Neural cell (in vitro differentiated cells): Measurements from ENCODE around the gene EIF4A2. TPM values are rescaled to one million over a fixed set of nuclear protein-coding genes. Genes with fewer than 3 reads are reported as not detected.

Experiments
- H2AFZ ChIP-seq: fragments of 200-600, 300-800 bp; sonication (generic), shearing (Covaris generic); 2 replicates; pipeline ENCODE4 v1.6.0; 2014; ENCODE audit warnings: low read depth, mild to moderate bottlenecking, antibody characterized with exemption, low read length, moderate library complexity
- H3F3A ChIP-seq: fragments of 200-600 bp; shearing (Covaris generic); 2 replicates; pipeline ENCODE4 v1.6.1; 2016; ENCODE audit warnings: mild to moderate bottlenecking, moderate library complexity, mixed read lengths, antibody characterized with exemption, low read length; ENCODE audit not compliant: insufficient read depth, poor library complexity, severe bottlenecking
- H3K27ac ChIP-seq: fragments of 200-600, 300-800 bp; sonication (generic), shearing (Covaris generic); 2 replicates; pipeline ENCODE4 v1.5.1; 2014; ENCODE audit warnings: mild to moderate bottlenecking, low read length, moderate library complexity
- H3K27me3 ChIP-seq: fragments of 300-800, 200-600 bp; sonication (generic), shearing (Covaris generic); 2 replicates; pipeline ENCODE4 v1.6.0; 2014; ENCODE audit warnings: mild to moderate bottlenecking, low read depth, low read length, moderate library complexity; ENCODE audit not compliant: insufficient read depth
- H3K36me3 ChIP-seq: fragments of 300-800, 200-600 bp; sonication (generic), shearing (Covaris generic); 2 replicates; pipeline ENCODE4 v1.5.1; 2014; ENCODE audit warnings: mild to moderate bottlenecking, antibody characterized with exemption, low read length, moderate library complexity; ENCODE audit not compliant: insufficient read depth
- H3K4me2 ChIP-seq: fragments of 300-800, 200-600 bp; sonication (generic), shearing (Covaris generic); 2 replicates; pipeline ENCODE4 v1.6.0; 2014; ENCODE audit warnings: mild to moderate bottlenecking, low read length
- H3K4me3 ChIP-seq: fragments of 300-800, 200-600 bp; sonication (generic), shearing (Covaris generic); 2 replicates; pipeline ENCODE4 v1.5.1; 2014; ENCODE audit warnings: mild to moderate bottlenecking, low read length, moderate library complexity
- H3K79me2 ChIP-seq: fragments of 200-600 bp; shearing (Covaris generic); replicated peaks from 2 replicates; pipeline ENCODE4 v1.6.0; 2014; ENCODE audit warnings: mild to moderate bottlenecking, low read length, moderate library complexity; ENCODE audit not compliant: insufficient read depth
- H3K9ac ChIP-seq: fragments of 300-800, 200-600 bp; sonication (generic), shearing (Covaris generic); 2 replicates; pipeline ENCODE4 v1.6.1; 2016; ENCODE audit warnings: mild to moderate bottlenecking, low read length, mixed read lengths
- H3K9me2 ChIP-seq: fragments of 200-600 bp; shearing (Covaris generic); 2 replicates; pipeline ENCODE4 v1.6.1; 2016; ENCODE audit warnings: mild to moderate bottlenecking, low read length, mixed read lengths; ENCODE audit not compliant: insufficient read depth
- H3K9me3 ChIP-seq: fragments of 200-600, 300-800 bp; sonication (generic), shearing (Covaris generic); 2 replicates; pipeline ENCODE4 v1.6.1; 2016; ENCODE audit warnings: mild to moderate bottlenecking, mixed run types, low read length, moderate library complexity, mixed read lengths
- H4K20me1 ChIP-seq: fragments of 200-600 bp; shearing (Covaris generic); 2 replicates; pipeline ENCODE4 v1.6.1; 2016; ENCODE audit warnings: mild to moderate bottlenecking, mixed run types; ENCODE audit not compliant: insufficient read depth
- CTCF ChIP-seq: fragments of 450-650 bp; IDR thresholded peaks from 2 replicates; pipeline ENCODE4 v1.5.1; 2014; ENCODE audit warnings: antibody characterized with exemption, mild to moderate bottlenecking, moderate library complexity; ENCODE audit not compliant: poor library complexity, severe bottlenecking
- EP300 ChIP-seq: fragments of 450-650 bp; conservative IDR thresholded peaks from 2 replicates; pipeline ENCODE4 v1.6.1; 2014; ENCODE audit warnings: antibody characterized with exemption, mild to moderate bottlenecking, moderate library complexity; ENCODE audit not compliant: poor library complexity, severe bottlenecking
- EZH2 ChIP-seq: fragments of 200-600, 300-800 bp; shearing (Covaris generic), sonication (generic); IDR thresholded peaks from 2 replicates; pipeline ENCODE4 v1.6.1; 2014; ENCODE audit warnings: antibody characterized with exemption, low read length, borderline replicate concordance, mild to moderate bottlenecking; ENCODE audit not compliant: insufficient read depth, poor library complexity, severe bottlenecking
- MXI1 ChIP-seq: fragments of 450-650 bp; conservative IDR thresholded peaks from 2 replicates; pipeline ENCODE4 v1.6.1; 2014; ENCODE audit warnings: antibody characterized with exemption, mild to moderate bottlenecking; ENCODE audit not compliant: poor library complexity, severe bottlenecking
- POLR2AphosphoS5 ChIP-seq: IDR thresholded peaks from 2 replicates; pipeline ENCODE4 v1.6.1; 2012
- RAD21 ChIP-seq: fragments of 450-650 bp; conservative IDR thresholded peaks from 2 replicates; pipeline ENCODE4 v1.6.1; 2014; ENCODE audit warnings: antibody characterized with exemption, mild to moderate bottlenecking, moderate library complexity
- REST ChIP-seq: IDR thresholded peaks from 2 replicates; pipeline ENCODE4 v1.6.1; 2012; ENCODE audit warnings: borderline replicate concordance
- SMC3 ChIP-seq: fragments of 450-650 bp; conservative IDR thresholded peaks from 2 replicates; pipeline ENCODE4 v1.6.1; 2014; ENCODE audit warnings: antibody characterized with exemption, mild to moderate bottlenecking, moderate library complexity; ENCODE audit not compliant: poor library complexity
- TAF1 ChIP-seq: IDR thresholded peaks from 2 replicates; pipeline ENCODE4 v1.6.1; 2012; ENCODE audit warnings: low read depth
- polyA plus RNA-seq: library from polyadenylated mRNA; depleted of rRNA; stranded (reverse); fragments of >200 nt; gene quantifications from 2 replicates; pipeline ENCODE4 v1.2.3, GENCODE V29; 2014

Gene EIF4A2
- polyA plus RNA-seq, 1 donor from 2014 or later: 3,298 TPM

GRCh38 chr3:186782542-186783057 lies 777 bp upstream of the EIF4A2 start:
- peak overlapping the region; percentile 77 for H2AFZ ChIP-seq
- peak overlapping the region; percentile 100 for H3K27ac ChIP-seq

More at GRCh38 chr3:186782542-186783057, 777 bp upstream of the EIF4A2 start:
- peaks cover 42% of the 10 kb centered on the region for H3K79me2 ChIP-seq
- H4K20me1 ChIP-seq: peaks cover 36% of the 10 kb centered on the region
- no peaks in the 10 kb centered on the region for H3K27me3 ChIP-seq
- peaks cover 27% of the 10 kb centered on the region for H3K36me3 ChIP-seq
- no peaks in the 10 kb centered on the region for H3K9me2 ChIP-seq
- H3K4me2 ChIP-seq: peak overlapping the region; percentile 70
- peak overlapping the region; percentile 99 for H3K9ac ChIP-seq
- no peaks in the 10 kb centered on the region for H3K9me3 ChIP-seq
- H3F3A ChIP-seq: peaks cover 17% of the 10 kb centered on the region
- H3K4me3 ChIP-seq: peak overlapping the region; percentile 77
- no peak for TF ChIP-seq EZH2
- no peak for TF ChIP-seq RAD21
- no peak for TF ChIP-seq MXI1
- TF ChIP-seq SMC3: peak; percentile 55
- no peak for TF ChIP-seq TAF1
- TF ChIP-seq REST: peak; percentile 90
- TF ChIP-seq EP300: no peak
- no peak for TF ChIP-seq CTCF
- no peak for TF ChIP-seq POLR2AphosphoS5
